ENCODE results near the gene P2RY13.
A peak's percentile ranks its signal among the peaks of the same experiment; 100 is the strongest.

Gene P2RY13

DNA sequence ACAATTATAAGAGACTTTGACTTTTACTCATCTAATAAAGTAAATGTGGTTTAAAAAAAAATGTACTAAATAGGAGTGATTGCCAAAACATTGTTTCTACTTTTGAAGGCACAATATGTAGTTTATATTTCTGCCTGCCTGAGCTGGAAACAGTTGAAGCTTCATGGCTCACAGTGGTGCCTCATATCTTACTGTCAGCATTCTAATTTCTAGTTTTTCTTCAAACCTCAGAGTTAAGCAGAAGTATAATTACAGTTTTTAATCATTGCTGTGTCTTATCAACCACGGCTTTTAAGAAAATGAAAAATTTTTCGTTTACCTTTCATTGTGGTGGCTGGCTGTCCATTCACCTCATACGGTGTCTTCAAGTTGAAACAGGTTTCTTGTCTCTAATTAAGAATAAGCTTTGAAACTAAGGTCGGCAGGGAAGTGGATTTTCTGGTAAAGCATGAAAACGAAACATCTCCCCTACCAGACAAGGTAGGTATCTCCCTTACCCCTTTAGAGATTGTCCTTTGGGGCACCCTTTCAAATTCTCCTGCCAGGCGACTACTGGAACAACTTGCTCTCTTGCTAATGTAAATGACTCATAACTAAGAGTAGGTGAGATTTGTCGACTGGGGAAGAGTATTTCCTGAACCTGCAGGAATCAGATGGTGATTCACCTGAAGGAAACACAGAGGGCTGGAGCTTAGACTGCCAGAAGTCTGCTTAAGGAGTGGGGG is 12.9 kb downstream of the P2RY13 start, which contains the start of gene GPR87:
TSS of gene GPR87 (minus strand) at position 554 of the 725 bp plus-strand sequence. CDS start 16,720 bp downstream, outside the sequence.
- Mint-ChIP-seq H3K27me3 (peaks cover 10 to 14% of the 10 kb centered on the region in 2 donors), H3K36me3 (ENCODE audit: insufficient read depth) (no peaks in the 10 kb centered on the region), H3K4me1 (ENCODE audit: low read depth in 2 of 2) (no peaks in the 10 kb centered on the region), H3K4me3 (no peak within 1 kb of the TSS), H3K27ac (no peak within 1 kb of the TSS), H3K9me3 (no peaks in the 10 kb centered on the region)
- DNase-seq (no peak), ATAC-seq (replicated peaks) (no peak)

DNA sequence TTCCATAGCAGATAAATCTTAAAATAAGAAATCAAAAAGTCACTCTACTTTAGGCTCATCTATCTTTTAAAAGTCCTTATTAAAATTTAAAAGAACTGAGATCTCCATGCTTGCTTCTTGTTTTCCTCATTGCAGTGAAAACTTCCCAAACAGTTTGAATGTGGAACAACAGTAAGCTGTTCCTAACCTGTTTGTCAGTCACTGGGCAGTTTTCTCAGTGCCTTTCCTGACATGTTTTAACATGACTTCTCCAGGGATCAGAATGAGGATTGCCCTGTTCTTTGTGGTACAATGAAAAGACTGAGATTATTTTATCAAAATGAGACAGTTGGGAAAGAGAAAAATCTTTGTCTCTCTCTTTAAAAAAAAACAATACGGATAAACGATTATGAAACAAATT is 13.5 kb downstream of the P2RY13 start:
- no peaks in the 10 kb centered on the region for H3K9me3 Mint-ChIP-seq
- no peaks in the 10 kb centered on the region for H3K36me3 Mint-ChIP-seq (ENCODE audit: insufficient read depth)
- H3K27ac Mint-ChIP-seq = no peak overlapping the region
- H3K4me3 Mint-ChIP-seq = no peak overlapping the region
- ATAC-seq (replicated peaks) (no peak), DNase-seq (no peak)
- peaks cover 10 to 14% of the 10 kb centered on the region in 2 donors for H3K27me3 Mint-ChIP-seq
- H3K4me1 Mint-ChIP-seq (ENCODE audit: low read depth in 2 of 2) = no peaks in the 10 kb centered on the region

GRCh38 chr3:151315136-151315535 is 14.2 kb downstream of the P2RY13 start:
- H3K27me3 Mint-ChIP-seq = peaks cover 10 to 12% of the 10 kb centered on the region in 2 donors
- ATAC-seq (replicated peaks) (no peak), DNase-seq (no peak)
- no peaks in the 10 kb centered on the region for H3K36me3 Mint-ChIP-seq (ENCODE audit: insufficient read depth)
- H3K4me3 Mint-ChIP-seq = no peak overlapping the region
- no peaks in the 10 kb centered on the region for H3K4me1 Mint-ChIP-seq (ENCODE audit: low read depth in 2 of 2)
- H3K9me3 Mint-ChIP-seq = no peaks in the 10 kb centered on the region
- no peak overlapping the region for H3K27ac Mint-ChIP-seq

DNA sequence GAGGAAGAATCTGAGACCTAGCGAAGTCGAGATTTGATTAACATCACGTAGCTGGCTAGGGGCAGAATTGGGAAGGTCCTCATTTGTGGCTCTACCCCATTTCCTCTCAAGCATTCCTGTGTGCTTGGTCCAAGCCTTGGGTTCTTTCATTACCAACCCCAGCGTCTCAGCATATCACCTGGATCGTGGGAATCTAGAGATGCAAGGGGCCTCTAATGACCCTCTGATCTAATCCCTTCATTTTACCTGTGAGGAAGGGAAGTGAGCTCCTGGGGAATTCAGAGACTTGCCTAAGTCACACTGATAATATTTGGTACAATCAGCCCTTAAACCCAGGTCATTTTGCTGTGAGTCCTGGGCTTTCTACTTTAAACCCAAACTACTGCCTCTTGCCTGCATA is 14.8 kb downstream of the P2RY13 start:
- peaks cover 7 to 14% of the 10 kb centered on the region in 2 donors for H3K27me3 Mint-ChIP-seq
- ATAC-seq (replicated peaks) (no peak), DNase-seq (no peak)
- no peaks in the 10 kb centered on the region for H3K4me1 Mint-ChIP-seq (ENCODE audit: low read depth in 2 of 2)
- H3K36me3 Mint-ChIP-seq (ENCODE audit: insufficient read depth) = no peaks in the 10 kb centered on the region
- no peak overlapping the region for H3K4me3 Mint-ChIP-seq
- H3K9me3 Mint-ChIP-seq = no peaks in the 10 kb centered on the region
- H3K27ac Mint-ChIP-seq = no peak overlapping the region

DNA sequence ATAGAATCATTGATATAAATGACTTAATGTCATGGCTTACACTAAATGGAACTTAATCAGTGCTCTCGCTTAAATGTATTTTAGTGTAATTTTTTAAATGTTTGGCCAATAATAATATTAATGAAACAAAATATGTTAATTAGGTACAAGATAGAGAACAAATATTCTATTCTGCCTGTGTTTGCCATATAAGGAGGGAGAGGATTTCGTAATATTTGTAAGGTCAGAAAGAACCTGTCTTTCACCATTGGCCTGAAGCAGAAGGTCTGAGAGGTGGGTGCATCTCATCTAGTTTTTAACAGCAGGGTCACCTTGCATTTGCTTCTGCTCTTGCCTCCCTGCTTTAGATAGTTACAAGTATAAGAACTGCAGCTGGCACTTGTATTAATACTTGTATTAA is 15.2 kb downstream of the P2RY13 start:
- ATAC-seq (replicated peaks) = no peak
- Mint-ChIP-seq H3K9me3 (no peaks in the 10 kb centered on the region), H3K27me3 (peaks cover 7 to 17% of the 10 kb centered on the region in 2 donors), H3K4me3 (no peak overlapping the region), H3K36me3 (ENCODE audit: insufficient read depth) (no peaks in the 10 kb centered on the region), H3K4me1 (ENCODE audit: low read depth in 2 of 2) (no peaks in the 10 kb centered on the region), H3K27ac (no peak overlapping the region)
- DNase-seq = no peak

DNA sequence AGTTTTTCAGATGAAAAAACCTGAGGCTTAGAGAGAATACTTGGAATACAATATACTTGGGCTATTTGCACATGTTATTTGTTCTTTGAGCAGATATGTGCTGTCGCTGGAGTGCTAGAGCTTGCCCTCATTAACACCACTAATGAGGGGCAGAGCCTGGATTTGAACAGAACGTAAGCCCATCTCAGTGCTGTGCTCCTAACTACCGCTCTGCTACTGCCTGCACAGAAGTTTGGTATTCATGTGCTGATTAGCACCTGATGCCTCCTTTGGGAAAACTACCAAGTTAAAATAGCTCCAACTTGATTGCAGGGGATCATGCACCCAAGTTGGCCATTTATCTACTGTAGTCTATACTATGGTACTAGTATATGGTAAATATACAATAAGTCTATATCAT is 16.4 kb downstream of the P2RY13 start:
- ATAC-seq (replicated peaks) (no peak), DNase-seq (no peak)
- H3K9me3 Mint-ChIP-seq = no peaks in the 10 kb centered on the region
- no peak overlapping the region for H3K27ac Mint-ChIP-seq
- H3K4me3 Mint-ChIP-seq = no peak overlapping the region
- H3K36me3 Mint-ChIP-seq (ENCODE audit: insufficient read depth) = no peaks in the 10 kb centered on the region
- peaks cover 7 to 17% of the 10 kb centered on the region in 2 donors for H3K27me3 Mint-ChIP-seq
- H3K4me1 Mint-ChIP-seq (ENCODE audit: low read depth in 2 of 2) = no peaks in the 10 kb centered on the region

DNA sequence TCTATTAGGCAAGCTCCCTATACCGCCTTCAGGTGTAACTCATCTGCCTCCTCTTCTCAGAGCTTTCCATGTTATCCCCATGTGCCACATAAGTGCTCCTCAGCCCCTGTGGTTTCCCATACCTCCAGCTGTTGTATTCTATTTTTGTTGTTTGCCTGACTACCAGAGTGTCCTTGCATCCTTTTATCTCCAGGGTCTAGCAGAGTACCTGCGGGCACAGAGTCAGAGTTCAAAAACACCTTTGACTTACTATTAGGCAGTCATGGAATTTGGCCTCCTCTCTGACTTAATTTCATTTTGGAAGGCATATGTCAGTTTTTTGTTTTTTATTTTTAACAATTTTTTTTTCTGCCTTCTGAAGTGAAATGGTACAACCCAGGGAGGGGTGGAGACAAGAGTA is 19.8 kb downstream of the P2RY13 start:
- Mint-ChIP-seq H3K36me3 (ENCODE audit: insufficient read depth) (no peaks in the 10 kb centered on the region), H3K4me3 (no peak overlapping the region), H3K9me3 (no peaks in the 10 kb centered on the region), H3K27me3 (peaks cover 5 to 6% of the 10 kb centered on the region in 2 donors), H3K27ac (no peak overlapping the region), H3K4me1 (ENCODE audit: low read depth in 2 of 2) (peaks cover 9 to 16% of the 10 kb centered on the region in 2 donors)
- ATAC-seq (replicated peaks) (no peak), DNase-seq (no peak)

DNA sequence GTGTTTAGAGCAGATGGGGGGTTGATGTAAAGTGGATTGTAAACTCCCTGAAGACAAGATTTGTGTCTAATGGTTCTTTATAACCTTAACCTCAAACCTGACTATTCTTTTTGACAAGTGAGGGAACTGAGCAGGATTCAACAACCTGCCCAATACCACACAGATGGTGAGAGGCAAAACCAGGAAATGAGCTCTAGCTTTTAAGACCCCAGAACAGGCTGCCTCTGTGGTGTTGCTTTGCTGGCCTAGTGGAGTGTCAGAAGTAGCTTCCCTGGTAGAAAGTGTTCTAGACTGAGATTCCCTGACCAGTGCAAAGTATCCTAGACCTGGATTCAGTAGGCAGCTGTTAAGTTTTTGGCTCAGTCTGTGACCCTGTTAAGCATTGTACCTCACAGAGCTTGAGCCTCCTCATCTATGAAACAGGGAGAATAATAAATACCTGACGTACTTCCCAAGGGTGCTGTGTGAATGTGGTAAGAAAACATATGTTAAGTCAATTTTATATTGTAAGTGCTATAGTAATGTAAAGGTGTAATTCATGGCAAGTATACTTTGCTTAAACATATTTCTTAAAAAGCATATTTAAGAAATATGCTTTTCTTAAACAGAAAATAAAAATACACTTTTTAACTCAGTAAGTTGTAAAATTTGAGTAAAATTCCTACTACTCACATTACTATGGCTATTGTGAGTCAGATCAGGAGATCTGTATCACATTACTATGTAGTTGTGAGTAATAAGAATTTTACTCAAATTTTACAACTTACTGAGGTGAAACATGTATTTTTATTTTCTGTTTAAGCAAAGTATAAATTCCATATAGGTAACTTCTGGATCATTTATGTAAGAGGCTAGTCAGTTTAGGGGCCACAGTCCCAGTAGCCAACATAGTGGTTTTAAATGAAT is 21.5 kb downstream of the P2RY13 start:
- peaks cover 6 to 17% of the 10 kb centered on the region in 2 donors for H3K27me3 Mint-ChIP-seq
- ATAC-seq (replicated peaks) (no peak), DNase-seq (no peak)
- H3K4me3 Mint-ChIP-seq = no peak overlapping the region
- H3K27ac Mint-ChIP-seq = no peak overlapping the region
- no peaks in the 10 kb centered on the region for H3K9me3 Mint-ChIP-seq
- H3K4me1 Mint-ChIP-seq (ENCODE audit: low read depth in 2 of 2) = peaks cover 9 to 16% of the 10 kb centered on the region in 2 donors
- no peaks in the 10 kb centered on the region for H3K36me3 Mint-ChIP-seq (ENCODE audit: insufficient read depth)

DNA sequence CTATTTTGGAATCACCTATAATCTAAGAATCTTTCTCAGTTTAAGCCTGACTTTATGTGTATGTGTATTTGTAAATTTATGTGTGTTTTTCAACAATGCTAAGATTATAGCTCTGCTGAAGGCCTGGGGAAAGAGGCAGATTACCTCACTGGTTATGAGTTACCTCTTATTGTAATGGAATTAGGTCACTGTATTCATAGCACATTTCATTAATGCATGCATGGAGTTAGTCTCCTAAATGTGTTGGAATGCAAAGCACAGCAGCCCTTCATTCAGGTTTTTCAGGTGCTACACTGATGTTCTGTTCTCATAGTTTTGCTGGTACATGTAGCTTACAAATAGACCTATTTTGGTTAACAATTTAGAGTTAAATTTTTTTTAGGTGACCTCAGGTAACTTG is 22.2 kb downstream of the P2RY13 start:
- peaks cover 6 to 21% of the 10 kb centered on the region in 2 donors for H3K27me3 Mint-ChIP-seq
- DNase-seq = no peak
- no peaks in the 10 kb centered on the region for H3K9me3 Mint-ChIP-seq
- peaks cover 9 to 16% of the 10 kb centered on the region in 2 donors for H3K4me1 Mint-ChIP-seq (ENCODE audit: low read depth in 2 of 2)
- no peak overlapping the region for H3K27ac Mint-ChIP-seq
- ATAC-seq (replicated peaks) = no peak
- H3K36me3 Mint-ChIP-seq (ENCODE audit: insufficient read depth) = no peaks in the 10 kb centered on the region
- no peak overlapping the region for H3K4me3 Mint-ChIP-seq

DNA sequence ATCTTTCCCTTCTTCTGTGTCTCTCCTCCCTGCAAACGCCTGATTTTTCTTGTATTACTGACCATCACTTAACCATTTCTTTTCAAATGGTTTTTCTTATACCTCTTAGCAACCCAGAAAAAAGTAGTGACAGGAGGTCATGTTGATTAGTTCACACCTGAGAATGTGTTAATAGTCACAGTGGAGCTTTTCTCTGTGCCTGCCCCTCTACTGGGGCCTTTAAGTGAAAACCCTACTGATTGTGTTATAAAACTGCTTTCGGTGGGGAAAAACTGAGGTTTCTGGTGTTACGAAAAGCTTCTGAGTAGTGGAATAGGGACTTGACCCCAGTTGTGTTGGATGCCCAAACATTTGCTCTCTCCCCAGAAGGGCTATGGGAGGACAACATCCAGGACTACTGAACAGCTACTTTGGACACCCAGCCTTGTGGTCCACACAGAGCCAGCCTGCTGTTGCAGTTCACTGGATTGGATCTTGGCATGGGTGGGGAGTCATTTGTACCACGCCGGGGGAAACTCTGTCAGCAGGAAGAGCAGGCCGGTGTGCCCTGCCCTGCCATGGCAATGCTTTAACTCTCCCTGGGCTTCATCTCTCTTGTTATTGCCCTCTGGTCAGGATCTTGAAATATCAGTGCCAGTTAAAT is 23.1 kb downstream of the P2RY13 start:
- ATAC-seq (replicated peaks) (no peak), DNase-seq (no peak)
- H3K27ac Mint-ChIP-seq = no peak overlapping the region
- no peaks in the 10 kb centered on the region for H3K9me3 Mint-ChIP-seq
- H3K4me3 Mint-ChIP-seq = no peak overlapping the region
- peaks cover 6 to 26% of the 10 kb centered on the region in 2 donors for H3K27me3 Mint-ChIP-seq
- H3K36me3 Mint-ChIP-seq (ENCODE audit: insufficient read depth) = no peaks in the 10 kb centered on the region
- peaks cover 9 to 16% of the 10 kb centered on the region in 2 donors for H3K4me1 Mint-ChIP-seq (ENCODE audit: low read depth in 2 of 2)

GRCh38 chr3:151305775-151306151 is 23.6 kb downstream of the P2RY13 start:
- DNase-seq (no peak), ATAC-seq (replicated peaks) (no peak)
- H3K4me1 Mint-ChIP-seq (ENCODE audit: low read depth in 2 of 2) = peaks cover 9 to 16% of the 10 kb centered on the region in 2 donors
- H3K27ac Mint-ChIP-seq = no peak overlapping the region
- H3K9me3 Mint-ChIP-seq = no peaks in the 10 kb centered on the region
- no peaks in the 10 kb centered on the region for H3K36me3 Mint-ChIP-seq (ENCODE audit: insufficient read depth)
- H3K27me3 Mint-ChIP-seq = peaks cover 9 to 26% of the 10 kb centered on the region in 2 donors
- H3K4me3 Mint-ChIP-seq = peak overlapping the region in 1 of 2 donors; percentile 10

GRCh38 chr3:151305060-151305774 is 24.1 kb downstream of the P2RY13 start:
- no peak overlapping the region for H3K27ac Mint-ChIP-seq
- H3K9me3 Mint-ChIP-seq = no peaks in the 10 kb centered on the region
- H3K27me3 Mint-ChIP-seq = peaks cover 15 to 31% of the 10 kb centered on the region in 2 donors
- peak; percentile 71 for ATAC-seq (replicated peaks)
- H3K4me1 Mint-ChIP-seq (ENCODE audit: low read depth in 2 of 2) = peaks cover 9 to 16% of the 10 kb centered on the region in 2 donors
- H3K36me3 Mint-ChIP-seq (ENCODE audit: insufficient read depth) = no peaks in the 10 kb centered on the region
- peak overlapping the region in 1 of 2 donors; percentile 10 for H3K4me3 Mint-ChIP-seq
- DNase-seq = no peak

DNA sequence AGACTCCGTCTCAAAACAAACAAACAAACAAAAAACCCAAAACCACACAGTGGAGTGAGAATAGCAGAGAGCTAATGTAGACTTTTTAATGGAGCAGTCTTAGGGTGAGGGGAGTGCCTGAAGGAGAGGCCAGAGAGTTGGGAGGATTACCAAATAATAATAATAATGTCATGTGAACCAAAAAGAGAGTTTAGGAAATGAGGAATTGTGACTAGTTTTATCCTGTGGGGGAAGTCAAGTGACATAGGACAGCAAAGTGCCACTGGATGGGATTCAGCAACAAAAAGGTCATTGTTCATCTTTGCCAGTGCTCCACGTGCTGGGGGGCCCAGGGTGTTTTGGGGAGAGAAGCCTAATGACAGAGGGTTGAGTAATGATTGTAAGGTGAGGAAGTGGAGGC is 25.6 kb downstream of the P2RY13 start:
- no peaks in the 10 kb centered on the region for H3K36me3 Mint-ChIP-seq (ENCODE audit: insufficient read depth)

More for the DNA sequence above, 25.6 kb downstream of the P2RY13 start:
- H3K27ac Mint-ChIP-seq = no peak overlapping the region
- H3K4me3 Mint-ChIP-seq = no peak overlapping the region
- DNase-seq (no peak), ATAC-seq (replicated peaks) (no peak)
- no peaks in the 10 kb centered on the region for H3K9me3 Mint-ChIP-seq
- H3K27me3 Mint-ChIP-seq = peaks cover 23 to 46% of the 10 kb centered on the region in 2 donors
- H3K4me1 Mint-ChIP-seq (ENCODE audit: low read depth in 2 of 2) = peaks cover 9 to 16% of the 10 kb centered on the region in 2 donors

All from effector memory CD8-positive, alpha-beta T cell (primary cell).